Endothelial cell of umbilical vein (primary cell): ENCODE measurements around the gene DDX27. TPM values are rescaled to one million over a fixed set of nuclear protein-coding genes. Genes with fewer than 3 reads are reported as not detected.

Experiments
- BruUV-seq: library from RNA; stranded (reverse); fragments of 400-500 nt; replicated peaks from 2 replicates; lab custom pipeline; 2021; lab: Mats Ljungman, UMichigan
- CTCF ChIA-PET: fragments of 300-600, 350-600 bp; sonication (Branson Sonifier 250); formaldehyde crosslinking; loops from one replicate; lab custom pipeline; 2021; ENCODE audit warnings: antibody characterized with exemption, inconsistent platforms; lab: Charles Lee
- POLR2A ChIA-PET: fragments of 300-600, 350-600 bp; sonication (Branson Sonifier 250); formaldehyde crosslinking; loops from one replicate; lab custom pipeline; 2021; ENCODE audit warnings: antibody characterized with exemption, inconsistent platforms; lab: Charles Lee
- DNase-seq: peaks from one replicate; pipeline ENCODE4 v3.0.0-alpha.2; 2011; ENCODE audit warnings: low read depth, low spot score
- FAIRE-seq: peaks from 2 replicates; lab custom pipeline; 2011; peaks lifted over from hg19 to GRCh38; lab: Jason Lieb, UNC
- H2AFZ ChIP-seq: 2 replicates; pipeline ENCODE4 v1.6.0; 2012; ENCODE audit warnings: low read depth, low read length, control low read depth, inconsistent platforms
- H3K27ac ChIP-seq: 2 replicates; pipeline ENCODE4 v1.5.1; 2011; ENCODE audit warnings: low read depth, mild to moderate bottlenecking, control low read depth, low read length, moderate library complexity; ENCODE audit not compliant: insufficient read depth
- H3K27me3 ChIP-seq, 2 experiments: 2 replicates each; pipeline versions ENCODE4 v1.6.0 to v1.6.1; 2011; ENCODE audit warnings: low read length in 2 of 2, mixed read lengths in 1 of 2; ENCODE audit not compliant: control insufficient read depth in 2 of 2, insufficient read depth in 2 of 2
- H3K36me3 ChIP-seq, 2 experiments: 2 replicates in 1 of 2; 3 replicates in 1 of 2; pipeline ENCODE4 v1.5.1; 2011; ENCODE audit warnings: low read length in 2 of 2, mild to moderate bottlenecking in 1 of 2, moderate library complexity in 1 of 2; ENCODE audit not compliant: control insufficient read depth in 2 of 2, insufficient read depth in 2 of 2; ENCODE audit errors: extremely low read depth in 1 of 2
- H3K4me1 ChIP-seq: 3 replicates; pipeline ENCODE4 v1.5.1; 2011; ENCODE audit warnings: mild to moderate bottlenecking, low read length; ENCODE audit not compliant: control insufficient read depth, insufficient read depth; ENCODE audit errors: extremely low read depth
- H3K4me2 ChIP-seq: 2 replicates; pipeline ENCODE4 v1.6.1; 2011; ENCODE audit warnings: low read length, control low read depth, mixed read lengths; ENCODE audit not compliant: insufficient read depth
- H3K4me3 ChIP-seq, 3 experiments: fragments of 200-600 bp in 1 of 3; sonication (generic), shearing (Covaris generic) in 1 of 3; replicated peaks in 1 of 3; 2 replicates each; pipeline ENCODE4 v1.5.1; 2011 to 2016; ENCODE audit warnings: control low read depth in 3 of 3, low read length in 3 of 3, mild to moderate bottlenecking in 2 of 3, inconsistent platforms in 1 of 3, low read depth in 1 of 3, moderate library complexity in 1 of 3; ENCODE audit not compliant: insufficient read depth in 1 of 3
- H3K79me2 ChIP-seq: 2 replicates; pipeline ENCODE4 v1.6.0; 2012; ENCODE audit warnings: low read length, inconsistent platforms; ENCODE audit not compliant: control insufficient read depth, insufficient read depth
- H3K9ac ChIP-seq: replicated peaks from 2 replicates; pipeline ENCODE3; 2011; ENCODE audit warnings: low read length, control low read depth; ENCODE audit not compliant: insufficient read depth; ENCODE audit errors: extremely low read depth
- H3K9me1 ChIP-seq: replicated peaks from 3 replicates; pipeline ENCODE4 v1.6.0; 2011; ENCODE audit warnings: mild to moderate bottlenecking, low read length; ENCODE audit not compliant: control insufficient read depth, insufficient read depth; ENCODE audit errors: extremely low read depth
- H3K9me3 ChIP-seq: replicated peaks from 2 replicates; pipeline ENCODE4 v1.5.1; 2012; ENCODE audit warnings: low read length, inconsistent platforms; ENCODE audit not compliant: control insufficient read depth, insufficient read depth
- H4K20me1 ChIP-seq: replicated peaks from 2 replicates; pipeline ENCODE3; 2011; ENCODE audit warnings: mild to moderate bottlenecking, low read length; ENCODE audit not compliant: control insufficient read depth, insufficient read depth; ENCODE audit errors: extremely low read depth
- EZH2 ChIP-seq: IDR thresholded peaks from 2 replicates; pipeline ENCODE4 v1.6.1; 2012; ENCODE audit warnings: borderline replicate concordance, low read depth, mild to moderate bottlenecking, moderate library complexity, low read length, inconsistent platforms; ENCODE audit not compliant: severe bottlenecking
- GATA2 ChIP-seq: IDR thresholded peaks from 2 replicates; pipeline ENCODE4 v1.7.0; 2011; ENCODE audit warnings: low read depth, mild to moderate bottlenecking, moderate library complexity, mixed read lengths, low read length; ENCODE audit not compliant: insufficient read length, insufficient read depth
- JUN ChIP-seq: IDR thresholded peaks from 2 replicates; pipeline ENCODE4 v1.6.1; 2011; ENCODE audit warnings: borderline replicate concordance, low read depth; ENCODE audit not compliant: insufficient read length, insufficient read depth
- MYC ChIP-seq: IDR thresholded peaks from one replicate; pipeline ENCODE4 v1.6.1; 2011; ENCODE audit warnings: mild to moderate bottlenecking, low read depth, low read length
- POLR2A ChIP-seq: IDR thresholded peaks from 2 replicates; pipeline ENCODE4 v1.6.1; 2012; ENCODE audit warnings: low read depth, mild to moderate bottlenecking, control low read depth, low read length
- POLR2AphosphoS5 ChIP-seq: IDR thresholded peaks from 2 replicates; pipeline ENCODE4 v1.6.1; 2012; ENCODE audit warnings: low read depth, mild to moderate bottlenecking, control low read depth, low read length, moderate library complexity; ENCODE audit not compliant: insufficient read depth
- dilution Hi-C: fragments of 300-500 bp; cut with MboI; formaldehyde crosslinking; loops from one replicate; pipeline ENCODE4 v1.15.0; 2019; ENCODE audit warnings: low sequenced_read_pairs; ENCODE audit not compliant: extremely low pct_ligation_motif_present
- intact Hi-C: fragments of 100-400 bp; cut with micrococcal nuclease; formaldehyde crosslinking; loops from one replicate; pipeline ENCODE4 v1.10.0; 2022
- polyA plus RNA-seq, 4 experiments: library from polyadenylated mRNA; depleted of rRNA in 3 of 4; stranded (reverse) in 3 of 4; unstranded in 1 of 4; fragments of >200 nt; gene quantifications; 2 replicates each; pipeline versions ENCODE4 v1.2.1 to v1.2.3, GENCODE V29; 2011 to 2012; ENCODE audit warnings: missing spikeins in 1 of 4
- total RNA-seq: library from RNA; stranded (reverse); gene quantifications from 2 replicates; pipeline ENCODE4 v1.2.3, GENCODE V29; 2021
- TF ChIP-seq, protein P1 (sequence below), 2 donors: IDR thresholded peaks; 1 replicate in 1 of 2; 2 replicates in 1 of 2; pipeline ENCODE4 v1.5.1; 2011; ENCODE audit warnings: low read length in 2 of 2, mild to moderate bottlenecking in 2 of 2, moderate library complexity in 2 of 2, control low read depth in 1 of 2, inconsistent platforms in 1 of 2, low read depth in 1 of 2; ENCODE audit not compliant: insufficient read depth in 1 of 2; ENCODE audit errors: extremely low read depth in 1 of 2
- TF ChIP-seq, protein P2 (sequence below): IDR thresholded peaks from 2 replicates; pipeline ENCODE4 v1.6.1; 2011; ENCODE audit not compliant: insufficient read depth, insufficient read length

The DDX27 gene
- total and polyA plus RNA-seq, 2 donors (not counting 3 experiments of a cell fraction or from before 2014, with no cell fraction given): 24.0 to 25.7 TPM

DNA sequence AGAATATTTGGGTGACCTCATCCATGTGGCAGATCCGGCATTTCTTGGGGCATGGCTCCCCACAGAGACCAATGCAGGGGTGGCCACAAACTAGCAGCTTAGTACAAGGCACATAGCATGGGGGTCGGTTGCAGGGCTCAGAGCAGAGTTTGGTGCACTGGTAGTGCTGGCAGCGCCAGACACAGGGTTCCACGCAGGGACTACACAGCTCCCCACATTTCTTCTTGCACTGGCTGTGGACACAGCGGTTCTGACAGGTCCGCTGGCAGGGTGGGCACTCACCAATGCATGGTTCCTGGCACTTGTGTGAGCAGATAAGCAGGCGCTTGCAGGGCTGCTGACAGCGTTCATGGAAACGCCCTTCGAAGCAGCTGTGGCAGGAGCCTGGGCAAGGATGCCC, 29.1 kb downstream of the DDX27 start:
- ChIA-PET CTCF (interaction anchor here (2.1 to 6.4 kb wide), 3 partner anchors 19 to 73 kb away, joined by 5 to 121 read pairs (median 16); partner anchors contain the start of gene ZNFX1), POLR2A (no interaction called here)
- Histone ChIP-seq H3K27ac (peak overlapping the region; percentile 46), H3K27me3 (no peaks in the 10 kb centered on the region), H3K9me3 (no peaks in the 10 kb centered on the region), H3K79me2 (no peaks in the 10 kb centered on the region), H4K20me1 (no peaks in the 10 kb centered on the region), H3K9me1 (no peaks in the 10 kb centered on the region), H2AFZ (no peak overlapping the region), H3K9ac (no peak overlapping the region), H3K4me3 (no peak overlapping the region), H3K4me2 (no peak overlapping the region), H3K36me3 (peaks cover 31 to 41% of the 10 kb centered on the region in 2 experiments), H3K4me1 (peaks cover 26% of the 10 kb centered on the region)
- intact Hi-C loops (no loop called here), dilution Hi-C loops (no loop called here)
- no peak for DNase-seq
- TF ChIP-seq, protein P1, sequence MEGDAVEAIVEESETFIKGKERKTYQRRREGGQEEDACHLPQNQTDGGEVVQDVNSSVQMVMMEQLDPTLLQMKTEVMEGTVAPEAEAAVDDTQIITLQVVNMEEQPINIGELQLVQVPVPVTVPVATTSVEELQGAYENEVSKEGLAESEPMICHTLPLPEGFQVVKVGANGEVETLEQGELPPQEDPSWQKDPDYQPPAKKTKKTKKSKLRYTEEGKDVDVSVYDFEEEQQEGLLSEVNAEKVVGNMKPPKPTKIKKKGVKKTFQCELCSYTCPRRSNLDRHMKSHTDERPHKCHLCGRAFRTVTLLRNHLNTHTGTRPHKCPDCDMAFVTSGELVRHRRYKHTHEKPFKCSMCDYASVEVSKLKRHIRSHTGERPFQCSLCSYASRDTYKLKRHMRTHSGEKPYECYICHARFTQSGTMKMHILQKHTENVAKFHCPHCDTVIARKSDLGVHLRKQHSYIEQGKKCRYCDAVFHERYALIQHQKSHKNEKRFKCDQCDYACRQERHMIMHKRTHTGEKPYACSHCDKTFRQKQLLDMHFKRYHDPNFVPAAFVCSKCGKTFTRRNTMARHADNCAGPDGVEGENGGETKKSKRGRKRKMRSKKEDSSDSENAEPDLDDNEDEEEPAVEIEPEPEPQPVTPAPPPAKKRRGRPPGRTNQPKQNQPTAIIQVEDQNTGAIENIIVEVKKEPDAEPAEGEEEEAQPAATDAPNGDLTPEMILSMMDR (IDR thresholded peaks at IDR 0.05; ENCODE audit: extremely low read depth in 1 of 2, insufficient read depth in 1 of 2, low read depth in 1 of 2, low read length in 2 of 2): no peak
- TF ChIP-seq POLR2A: no peak
- no peak for TF ChIP-seq JUN
- TF ChIP-seq POLR2AphosphoS5: no peak
- no peak for TF ChIP-seq GATA2
- TF ChIP-seq EZH2: no peak
- TF ChIP-seq MYC: no peak
- TF ChIP-seq, protein P2, sequence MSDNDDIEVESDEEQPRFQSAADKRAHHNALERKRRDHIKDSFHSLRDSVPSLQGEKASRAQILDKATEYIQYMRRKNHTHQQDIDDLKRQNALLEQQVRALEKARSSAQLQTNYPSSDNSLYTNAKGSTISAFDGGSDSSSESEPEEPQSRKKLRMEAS: no peak
- no TSS peak for BruUV-seq
- FAIRE-seq: no peak
